GM19397 (cell line): ENCODE measurements around the gene ABCD1.

Experiments used
- ATAC-seq: cut with Tn5 transposase; IDR thresholded peaks from one replicate; pipeline ENCODE4 v1.9.1; 2021; ENCODE audit warnings: mild to moderate bottlenecking, moderate library complexity; ENCODE audit not compliant: unreplicated experiment

Gene ABCD1

DNA sequence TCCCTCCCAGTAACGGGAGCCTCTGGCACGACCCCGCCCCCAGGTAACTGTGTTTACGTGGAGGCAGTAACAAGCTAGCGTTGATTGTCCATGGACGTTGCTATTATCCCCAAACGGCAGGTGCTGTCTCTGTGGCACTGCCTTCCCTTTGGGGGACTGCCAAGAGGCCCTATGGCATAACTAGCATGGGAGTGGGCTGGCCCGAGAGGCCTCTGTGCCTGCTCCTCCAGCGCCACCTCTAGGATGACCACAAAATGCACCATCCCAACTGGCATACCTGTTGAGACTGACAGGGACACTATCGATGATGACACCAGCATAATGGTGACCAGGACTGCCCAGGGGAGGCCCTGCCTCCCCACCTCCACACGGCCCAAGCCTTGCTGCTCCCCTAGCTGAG, 57.7 kb downstream of the ABCD1 start:
- ATAC-seq, result no peak

- ATAC-seq, result no peak
These were observed 58.2 kb downstream of the ABCD1 start for GRCh38 chrX:153782871-153783270.

DNA sequence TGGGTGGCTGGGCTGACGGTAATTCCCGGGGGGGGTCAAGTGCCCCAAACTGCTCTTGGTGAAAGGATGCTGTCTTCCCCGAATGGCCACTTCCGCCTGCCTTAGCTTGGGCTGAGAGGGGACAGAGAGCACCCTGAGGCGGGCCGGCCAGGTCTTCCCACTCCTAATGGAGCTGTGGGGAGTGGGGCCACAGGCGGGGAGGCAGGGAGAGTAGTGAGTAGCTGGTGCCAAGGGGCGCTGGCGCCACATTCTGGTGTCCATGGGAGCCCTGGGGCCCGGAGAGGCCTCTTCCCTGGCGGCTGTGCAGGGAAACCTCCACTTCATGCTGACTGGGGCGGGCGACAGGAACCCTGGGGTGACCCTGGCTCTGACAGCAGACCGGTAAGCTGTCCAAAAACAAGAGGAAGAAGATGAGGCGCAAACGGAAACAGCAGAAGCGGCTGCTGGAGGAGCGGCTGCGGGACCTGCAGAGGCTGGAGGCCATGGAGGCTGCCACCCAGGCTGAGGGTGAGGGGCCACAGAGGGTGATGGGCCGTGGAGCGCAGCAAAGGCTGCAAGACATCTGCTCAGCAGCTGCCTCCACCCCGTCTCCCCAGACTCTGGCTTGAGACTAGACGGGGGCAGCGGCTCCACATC, 58.8 kb downstream of the ABCD1 start:
- no peak for ATAC-seq

DNA sequence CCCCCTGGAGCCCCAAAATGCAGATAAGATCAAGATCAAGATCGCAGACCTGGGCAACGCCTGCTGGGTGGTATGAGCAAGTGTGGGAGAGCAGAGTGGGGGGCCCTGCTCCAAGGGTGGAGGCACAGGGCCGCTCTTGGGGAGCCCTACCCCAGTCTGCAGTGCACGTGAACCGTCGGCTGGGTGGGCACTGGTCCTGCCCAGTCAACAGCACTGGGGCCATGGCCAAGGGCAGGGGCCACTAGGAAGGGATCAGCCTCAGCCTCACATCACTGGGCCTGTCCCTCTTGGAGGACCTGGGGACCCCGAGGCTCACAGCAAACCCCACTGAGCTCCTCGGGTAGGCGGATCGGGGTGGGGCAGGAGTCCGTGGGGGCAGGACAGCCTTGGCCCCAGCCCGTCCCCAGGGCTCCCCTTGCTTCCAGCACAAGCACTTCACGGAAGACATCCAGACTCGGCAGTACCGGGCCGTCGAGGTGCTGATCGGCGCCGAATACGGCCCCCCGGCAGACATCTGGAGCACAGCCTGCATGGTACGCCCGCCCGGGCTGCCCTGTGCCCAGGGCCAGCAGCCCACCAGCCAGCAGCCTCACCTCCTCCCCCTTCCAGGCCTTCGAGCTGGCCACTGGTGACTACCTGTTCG, 59.8 kb downstream of the ABCD1 start:
- ATAC-seq, result no peak

- no peak for ATAC-seq
These were observed 62.0 kb downstream of the ABCD1 start for GRCh38 chrX:153786669-153787068.

DNA sequence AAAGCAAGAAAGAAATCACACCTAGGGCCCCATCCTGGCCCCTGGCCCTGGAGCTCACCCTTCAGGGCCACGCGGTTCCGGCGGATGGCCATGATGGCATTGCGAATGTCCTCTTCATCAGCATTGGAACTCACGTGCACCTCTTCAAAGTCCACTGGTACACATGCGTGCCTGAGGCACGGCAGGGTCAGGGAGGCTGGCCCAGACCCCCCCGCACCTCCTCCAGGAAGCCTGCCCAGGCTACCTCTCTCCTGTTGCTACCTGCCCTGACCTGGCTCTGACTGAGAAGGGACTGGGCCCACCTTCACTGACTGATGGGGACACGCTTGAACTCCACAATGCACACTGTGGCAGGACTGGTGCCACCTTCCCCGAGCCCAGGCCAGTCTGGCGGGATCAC, 65.0 kb downstream of the ABCD1 start:
- no peak for ATAC-seq

DNA sequence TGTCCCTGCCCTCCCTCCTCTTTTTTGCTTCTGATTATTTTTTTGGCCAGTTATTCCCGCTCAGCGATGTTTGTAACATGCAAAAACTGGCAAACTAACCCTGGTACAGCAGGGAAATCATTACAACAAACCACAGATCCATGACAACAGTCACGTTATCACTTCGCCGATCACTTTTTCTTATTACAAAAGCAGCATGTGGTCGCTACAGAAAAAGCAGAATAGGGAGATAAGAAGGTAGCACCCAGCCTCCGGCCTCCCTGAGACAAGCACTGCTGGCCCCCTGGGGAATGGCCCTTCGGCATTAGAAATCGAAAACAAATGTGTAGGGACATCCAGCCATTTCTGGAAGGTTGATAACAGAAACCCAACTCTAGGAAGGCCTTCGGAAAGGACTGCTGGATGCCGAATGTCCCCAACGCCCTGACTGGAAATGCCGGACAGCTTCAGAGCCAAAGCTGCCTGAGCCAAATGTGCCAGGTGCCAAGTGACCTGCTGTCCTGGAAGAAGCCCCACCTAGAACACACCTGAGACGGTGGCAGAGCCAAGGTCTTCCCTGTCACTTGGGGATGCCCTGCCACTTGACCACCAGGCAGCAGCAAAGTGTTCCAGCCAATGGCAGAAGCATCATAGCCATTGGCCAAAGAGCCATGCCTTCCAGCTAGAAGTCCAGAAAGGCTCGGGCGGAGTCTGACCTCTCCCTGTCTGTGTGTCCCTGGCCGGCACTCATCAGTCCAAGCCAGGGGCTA, 66.6 kb downstream of the ABCD1 start:
- ATAC-seq, result no peak

GRCh38 chrX:153792368-153792767, 67.7 kb downstream of the ABCD1 start:
- ATAC-seq, result no peak

GRCh38 chrX:153793291-153793690, 68.6 kb downstream of the ABCD1 start:
- ATAC-seq, result no peak
